NCI-H1417 treated with DMSO at 0.1 percent for 48 hours (cell line): Measurements from ENCODE around the gene SYNDIG1L.
"Not testable (repeated sequence)": the region's sequence is repeated elsewhere in the genome, so short reads cannot be mapped to it uniquely, and the experiment has no call there.

Experiments
- DNase-seq: peaks from one replicate; lab custom pipeline; 2025; lab: John Stamatoyannopoulos, UW

Gene SYNDIG1L

DNA sequence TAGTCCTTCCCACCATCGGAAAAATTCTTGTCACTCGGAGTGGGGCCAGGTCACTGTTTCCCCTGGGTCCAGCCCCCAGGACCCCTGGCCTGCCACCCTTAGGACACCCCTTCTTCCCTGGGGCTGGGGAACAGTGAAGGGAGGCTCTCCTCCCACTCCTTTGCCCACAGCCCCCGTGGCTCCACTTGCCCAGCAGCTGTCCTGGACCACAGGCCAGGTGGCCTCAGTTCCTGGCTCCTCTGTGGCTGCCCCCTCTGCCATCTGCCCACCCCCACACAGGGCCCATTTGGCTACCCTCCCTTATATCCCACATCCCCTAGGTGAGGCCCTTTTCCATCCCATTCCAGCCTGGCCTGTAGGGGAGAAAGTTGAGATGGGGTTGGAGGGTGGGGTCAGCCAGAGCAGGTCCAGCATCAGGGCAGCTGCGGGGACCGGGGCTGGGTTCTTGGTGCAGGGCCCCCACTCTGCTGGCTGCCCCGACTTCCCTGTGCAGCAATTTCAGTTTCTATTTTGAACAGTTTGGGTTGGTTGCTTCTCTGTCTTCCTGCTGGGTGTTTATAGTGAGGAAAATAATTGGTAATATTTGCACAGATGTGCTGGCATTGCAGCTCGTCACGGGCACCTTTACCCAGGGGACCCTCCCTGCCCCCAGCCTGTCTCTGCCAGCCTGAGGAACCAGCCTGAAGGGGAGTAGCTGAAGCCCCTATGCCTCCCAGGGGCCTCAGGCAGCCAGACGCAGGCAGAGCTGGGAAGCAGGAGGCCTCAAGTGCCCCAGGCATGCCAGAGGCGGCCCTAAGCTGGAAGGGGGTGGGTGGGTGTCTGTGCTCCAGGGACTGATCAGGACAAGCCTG is 23.4 kb downstream of the SYNDIG1L start:
- no peak for DNase-seq

DNA sequence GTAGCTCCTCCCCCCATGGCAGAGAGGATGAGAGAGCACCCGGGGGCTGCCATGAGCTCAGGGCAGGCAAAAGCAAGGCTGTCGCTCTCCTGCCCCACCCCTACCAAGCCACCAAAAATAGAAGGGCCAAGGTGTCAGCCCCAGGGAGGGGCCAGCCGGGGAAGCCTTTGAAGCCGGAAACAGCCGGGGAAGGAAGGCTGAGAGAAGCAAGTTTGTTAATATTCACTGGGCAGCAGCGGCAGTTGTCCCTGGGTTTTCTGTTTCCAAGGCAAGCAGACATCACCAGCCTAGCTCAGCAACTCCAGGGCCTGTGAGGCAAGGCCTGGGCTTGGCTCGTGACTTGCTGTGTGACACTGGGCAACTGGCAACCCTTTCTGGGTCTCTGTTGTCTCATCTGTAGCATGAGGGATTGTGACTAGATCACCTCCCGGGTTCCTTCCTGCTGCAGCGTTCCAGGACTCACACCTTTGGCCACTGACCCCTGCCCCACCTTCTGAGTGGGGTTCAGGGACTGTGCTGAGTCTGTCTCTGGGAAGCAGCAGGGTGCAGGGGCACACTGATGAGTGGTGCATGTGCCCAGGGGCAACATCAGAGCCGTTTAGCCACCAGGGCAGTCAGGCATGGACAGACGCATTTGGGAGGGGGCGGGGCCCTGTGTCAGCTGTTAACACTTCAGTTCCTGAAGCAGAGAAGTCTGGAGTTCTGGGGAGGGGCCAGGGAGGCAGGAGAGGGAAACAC is 24.3 kb downstream of the SYNDIG1L start:
- DNase-seq: no peak

GRCh38 chr14:74400919-74401503 is 25.0 kb downstream of the SYNDIG1L start:
- no peak for DNase-seq

DNA sequence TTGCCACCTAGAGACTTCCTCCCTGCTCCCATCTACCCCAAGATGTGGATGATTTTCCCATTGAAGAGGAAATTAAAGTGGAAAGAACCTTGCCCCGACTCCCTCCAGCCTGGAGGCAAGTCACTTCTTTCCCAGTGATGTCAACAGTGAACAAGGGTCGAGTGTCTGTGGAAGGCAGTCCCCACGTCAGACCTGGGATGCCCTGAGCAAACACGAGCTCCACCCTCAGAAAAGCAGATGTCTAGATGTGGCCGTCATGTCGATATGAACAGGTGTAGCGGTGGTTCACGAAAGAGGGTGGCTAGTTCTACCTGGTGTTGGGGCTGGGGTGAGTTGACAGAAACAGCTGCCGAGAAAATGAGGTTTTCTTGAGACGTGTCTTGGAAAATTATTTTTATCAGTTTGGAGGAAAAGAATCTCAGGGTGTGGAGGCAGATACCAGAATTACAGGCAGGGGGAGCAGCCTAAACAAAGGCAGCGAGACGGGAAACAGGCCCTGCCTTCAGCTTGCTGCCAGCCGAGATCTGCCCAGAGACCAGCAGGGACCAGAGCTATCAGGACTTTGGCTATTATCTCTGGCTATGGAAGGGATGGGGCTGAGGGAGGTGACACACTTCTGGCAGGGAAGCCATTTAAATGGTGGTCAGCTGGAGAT is 25.9 kb downstream of the SYNDIG1L start:
- DNase-seq: no peak

DNA sequence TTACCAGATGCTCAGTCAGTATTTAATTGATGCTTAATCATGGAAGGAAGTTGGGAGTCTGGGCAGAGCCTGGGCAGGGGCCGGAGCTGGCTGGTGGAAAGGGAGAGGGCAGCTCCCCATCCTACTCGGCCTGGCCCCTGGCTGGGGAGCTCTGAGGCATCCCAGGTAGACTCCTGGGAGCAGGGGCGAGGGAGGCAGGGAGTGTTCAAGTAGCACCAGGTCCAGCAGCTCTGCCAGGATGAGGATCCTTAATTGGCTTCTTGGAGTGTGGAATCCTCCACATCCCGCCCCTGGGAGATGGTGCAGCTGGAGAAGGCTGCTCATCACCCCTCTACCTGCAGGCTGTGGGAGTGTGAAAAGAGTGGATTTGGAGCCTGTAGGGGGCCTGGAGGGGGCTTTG is 30.9 kb downstream of the SYNDIG1L start:
- DNase-seq: no peak

GRCh38 chr14:74394549-74394948 is 31.5 kb downstream of the SYNDIG1L start:
- no peak for DNase-seq

DNA sequence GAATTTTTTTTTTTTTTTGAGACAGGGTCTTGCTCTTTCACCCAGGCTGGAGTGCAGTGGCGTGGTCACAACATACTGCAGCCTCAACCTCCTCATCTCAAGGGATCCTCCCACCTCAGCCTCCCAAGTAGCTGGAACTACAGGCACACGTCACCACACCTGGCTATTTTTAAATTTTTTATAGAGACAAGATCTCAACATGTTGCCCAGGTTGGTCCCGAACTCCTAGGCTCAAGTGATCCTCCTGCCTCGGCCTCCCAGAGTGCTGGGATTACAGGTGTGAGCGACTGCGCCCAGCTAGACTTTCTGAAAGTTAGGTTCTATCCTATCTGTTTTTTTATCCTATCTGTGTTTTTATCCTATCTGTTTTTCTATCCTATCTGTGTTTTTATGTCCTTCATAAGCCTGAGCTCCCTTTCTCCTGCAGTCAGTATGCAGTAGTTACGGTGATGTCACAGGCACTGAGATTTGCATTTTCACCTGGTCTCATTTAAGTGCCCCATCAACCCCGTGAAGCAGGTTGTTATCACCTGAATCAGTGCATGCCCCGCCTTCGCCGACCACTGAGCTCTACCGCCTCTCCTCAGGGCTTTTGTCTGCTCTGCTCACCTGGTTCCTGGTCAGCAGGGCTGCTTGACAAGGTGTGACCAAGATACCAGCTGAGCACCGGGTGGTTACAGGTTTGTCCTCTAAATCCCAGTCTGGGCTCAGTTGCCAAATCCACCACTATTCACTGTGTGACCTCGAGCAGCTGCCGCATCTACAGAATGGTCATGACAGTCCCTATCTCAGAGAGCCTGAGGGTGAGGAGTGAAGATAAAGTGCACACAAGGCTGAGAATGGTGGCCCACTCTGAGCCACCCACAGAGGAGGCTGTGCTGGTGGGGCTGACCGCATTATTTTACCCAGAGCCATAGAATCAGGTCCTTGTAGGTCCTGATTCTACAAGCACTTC is 33.1 kb downstream of the SYNDIG1L start:
- no peak for DNase-seq

- DNase-seq: no peak
Observed at GRCh38 chr14:74391479-74391878, 34.5 kb downstream of the SYNDIG1L start.

GRCh38 chr14:74390505-74390904 is 35.5 kb downstream of the SYNDIG1L start:
- DNase-seq: not testable (repeated sequence)

GRCh38 chr14:74389980-74390379 is 36.0 kb downstream of the SYNDIG1L start:
- no peak for DNase-seq

GRCh38 chr14:74382231-74382630 is 43.8 kb downstream of the SYNDIG1L start:
- DNase-seq: no peak

- DNase-seq: not testable (repeated sequence)
Observed at GRCh38 chr14:74381571-74381970, 44.4 kb downstream of the SYNDIG1L start.

DNA sequence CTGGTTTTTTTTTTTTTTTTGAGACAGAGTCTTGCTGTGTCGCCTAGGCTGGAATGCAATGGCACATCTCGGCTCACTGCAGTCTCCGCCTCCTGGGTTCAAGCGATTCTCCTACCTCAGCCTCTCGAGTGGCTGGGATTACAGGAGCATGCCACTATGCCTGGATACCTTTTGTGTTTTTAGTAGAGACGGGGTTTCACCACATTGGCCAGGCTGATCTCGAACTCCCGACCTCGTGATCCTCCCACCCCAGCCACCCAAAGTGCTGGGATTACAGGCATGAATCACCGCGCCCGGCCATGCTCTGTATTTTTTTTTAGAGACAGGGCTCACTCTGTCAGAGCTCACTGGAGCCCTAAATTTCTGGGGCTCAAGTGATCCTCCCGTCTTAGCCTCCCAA is 45.2 kb downstream of the SYNDIG1L start:
- DNase-seq: no peak

DNA sequence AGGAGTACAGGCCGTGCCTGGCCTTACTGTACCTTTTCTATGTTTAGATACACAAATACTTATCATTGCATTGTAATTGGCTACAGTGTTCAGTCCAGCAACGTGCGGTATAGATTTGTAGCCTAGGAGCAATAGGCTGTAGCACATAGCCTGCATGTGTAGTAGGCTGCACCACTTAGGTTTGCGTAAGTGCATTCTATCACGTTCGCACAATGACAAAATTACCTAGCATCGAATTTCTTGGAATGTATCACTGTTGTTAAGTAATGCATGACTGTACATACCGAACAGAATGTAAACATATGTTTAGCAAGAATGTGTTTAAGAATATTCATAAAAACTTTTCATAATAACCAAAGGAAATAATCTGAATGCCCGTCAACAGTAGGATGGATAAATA is 45.8 kb downstream of the SYNDIG1L start:
- DNase-seq: no peak

- DNase-seq: no peak
Observed at GRCh38 chr14:74377976-74378690, 47.9 kb downstream of the SYNDIG1L start.

- DNase-seq: no peak
Observed at GRCh38 chr14:74368441-74368840, 57.6 kb downstream of the SYNDIG1L start.

- no peak for DNase-seq
Observed at GRCh38 chr14:74368026-74368425, 58.0 kb downstream of the SYNDIG1L start.

- DNase-seq: no peak
Observed at GRCh38 chr14:74364271-74364880, 61.6 kb downstream of the SYNDIG1L start.

- DNase-seq: peak; percentile 16
Observed at GRCh38 chr14:74362361-74362915, 63.6 kb downstream of the SYNDIG1L start.

GRCh38 chr14:74360163-74360562 is 65.8 kb downstream of the SYNDIG1L start:
- DNase-seq: no peak
